A549 (cell line): ENCODE data around the gene BCAS3. TPM values are rescaled to one million over a fixed set of nuclear protein-coding genes. Genes with fewer than 3 reads are reported as not detected.

Experiments used
- ATAC-seq, 2 experiments: fragments of 200-7000 bp in 1 of 2; fragments of >200 bp in 1 of 2; cut with Nextera tagmentation in 1 of 2; cut with Tn5 transposase in 1 of 2; 3 replicates each; pipeline versions ENCODE4 v1.8.0 to v1.9.1; 2018 to 2020; ENCODE audit warnings: mild to moderate bottlenecking in 1 of 2, moderate library complexity in 1 of 2
- CTCF ChIA-PET: fragments of 300-600 bp; sonication (Branson Sonifier 250); formaldehyde crosslinking; extraction: SDS; loops from one replicate; lab custom pipeline; 2021; ENCODE audit warnings: antibody characterized with exemption, inconsistent platforms; lab: Yijun Ruan, JAX
- POLR2A ChIA-PET: fragments of 350-600 bp; formaldehyde crosslinking; extraction: SDS; loops from one replicate; lab custom pipeline; 2021; ENCODE audit warnings: antibody characterized with exemption, inconsistent platforms; lab: Yijun Ruan, JAX
- DNase-seq, 2 experiments: peaks; one replicate each; pipeline versions ENCODE4 v3.0.0 to v3.0.0-alpha.2; 2011 to 2016; ENCODE audit warnings: low read depth in 1 of 2, low spot score in 1 of 2
- FAIRE-seq: peaks from 2 replicates; lab custom pipeline; 2011; peaks lifted over from hg19 to GRCh38; lab: Jason Lieb, UNC
- H3K27ac ChIP-seq, 2 experiments: fragments of >200 bp; sonication (Bioruptor Twin); formaldehyde crosslinking; 3 replicates each; pipeline ENCODE4 v1.5.1; 2016 to 2017
- H3K4me1 ChIP-seq: fragments of >200 bp; sonication (Bioruptor Twin); formaldehyde crosslinking; 3 replicates; pipeline ENCODE4 v1.6.1; 2016
- H3K4me2 ChIP-seq: fragments of >200 bp; sonication (Bioruptor Twin); formaldehyde crosslinking; 3 replicates; pipeline ENCODE4 v1.6.1; 2016
- H3K4me3 ChIP-seq: fragments of >200 bp; sonication (Bioruptor Twin); formaldehyde crosslinking; 3 replicates; pipeline ENCODE4 v1.5.1; 2016
- H3K9me3 ChIP-seq: fragments of >200 bp; sonication (Bioruptor Twin); formaldehyde crosslinking; 3 replicates; pipeline ENCODE4 v1.6.1; 2016
- CBX2 ChIP-seq: fragments of 200-600 bp; sonication (generic); IDR thresholded peaks from 2 replicates; pipeline ENCODE4 v1.6.1; 2016; ENCODE audit warnings: low read depth, mild to moderate bottlenecking, borderline replicate concordance
- CEBPB ChIP-seq, 2 experiments: fragments of >200 bp in 1 of 2; sonication (Bioruptor Twin) in 1 of 2; formaldehyde crosslinking in 1 of 2; IDR thresholded peaks; 2 replicates each; pipeline ENCODE4 v1.6.1; 2012 to 2016
- CHD2 ChIP-seq: fragments of 150-350 bp; IDR thresholded peaks from 2 replicates; pipeline ENCODE4 v1.6.1; 2014; ENCODE audit warnings: low read length; ENCODE audit not compliant: partially characterized antibody
- EHMT2 ChIP-seq: fragments of 200-600 bp; sonication (generic); IDR thresholded peaks from 2 replicates; pipeline ENCODE4 v1.6.1; 2016; ENCODE audit warnings: antibody characterized with exemption, low read depth, mild to moderate bottlenecking, moderate library complexity
- EP300 ChIP-seq, 2 experiments: fragments of >200 bp; sonication (Bioruptor Twin); formaldehyde crosslinking; IDR thresholded peaks; 2 replicates in 1 of 2; 3 replicates in 1 of 2; pipeline ENCODE4 v1.6.1; 2016 to 2017
- GATA3 ChIP-seq: IDR thresholded peaks from 2 replicates; pipeline ENCODE4 v1.6.1; 2012; ENCODE audit warnings: borderline replicate concordance
- HEYL ChIP-seq: fragments of 250-450 bp; sonication (Bioruptor Pico); IDR thresholded peaks from 2 replicates; pipeline ENCODE4 v1.8.0; 2021; ENCODE audit warnings: mild to moderate bottlenecking, moderate library complexity
- HOXB13 ChIP-seq: fragments of 250-450 bp; sonication (Bioruptor Pico); IDR thresholded peaks from 2 replicates; pipeline ENCODE4 v1.5.0; 2020; ENCODE audit warnings: low read depth, mild to moderate bottlenecking, moderate library complexity
- HOXB5 ChIP-seq: fragments of 250-450 bp; sonication (Bioruptor Pico); IDR thresholded peaks from 2 replicates; pipeline ENCODE4 v1.5.0; 2020; ENCODE audit warnings: mild to moderate bottlenecking, moderate library complexity
- JUN ChIP-seq, 2 experiments: fragments of >200 bp; sonication (Bioruptor Twin); formaldehyde crosslinking; IDR thresholded peaks; 2 replicates in 1 of 2; 3 replicates in 1 of 2; pipeline ENCODE4 v1.6.1; 2016 to 2017
- MAFK ChIP-seq: fragments of 450-650 bp; IDR thresholded peaks from 2 replicates; pipeline ENCODE4 v1.6.1; 2014; ENCODE audit not compliant: partially characterized antibody
- MAZ ChIP-seq: fragments of 150-350 bp; IDR thresholded peaks from 2 replicates; pipeline ENCODE4 v1.6.1; 2014; ENCODE audit warnings: antibody characterized with exemption, low read depth, low read length, borderline replicate concordance
- NFE2L2 ChIP-seq: fragments of 150-350 bp; conservative IDR thresholded peaks from 2 replicates; pipeline ENCODE4 v1.6.1; 2014; ENCODE audit warnings: low read length
- POLR2AphosphoS2 ChIP-seq: conservative IDR thresholded peaks from 2 replicates; pipeline ENCODE4 v1.6.1; 2012; ENCODE audit warnings: low read length, improper control_type of control experiment, inconsistent platforms
- RARB ChIP-seq: fragments of 250-450 bp; sonication (Bioruptor Pico); IDR thresholded peaks from 2 replicates; pipeline ENCODE4 v1.8.0; 2021; ENCODE audit warnings: mild to moderate bottlenecking, moderate library complexity
- RCOR1 ChIP-seq: fragments of 150-350 bp; IDR thresholded peaks from 2 replicates; pipeline ENCODE4 v1.6.1; 2014; ENCODE audit warnings: antibody characterized with exemption, low read length, low read depth
- RFX5 ChIP-seq: fragments of 450-650 bp; IDR thresholded peaks from 2 replicates; pipeline ENCODE4 v1.7.1; 2014; ENCODE audit warnings: antibody characterized with exemption, mild to moderate bottlenecking, moderate library complexity
- TFCP2L1 ChIP-seq: fragments of 250-450 bp; sonication (Bioruptor Pico); IDR thresholded peaks from 2 replicates; pipeline ENCODE4 v1.5.0; 2021; ENCODE audit warnings: mild to moderate bottlenecking
- ZSCAN20 ChIP-seq: fragments of 250-450 bp; sonication (Bioruptor Pico); IDR thresholded peaks from 2 replicates; pipeline ENCODE4 v1.8.0; 2022; ENCODE audit warnings: mild to moderate bottlenecking, moderate library complexity
- WGBS: methylation state at CpG from one replicate; pipeline ENCODE4 v1.1.6; 2017; ENCODE audit errors: missing lambda C conversion rate; 5-methylcytosine and 5-hydroxymethylcytosine counted together
- polyA plus RNA-seq, 4 experiments: library from polyadenylated mRNA; depleted of rRNA in 3 of 4; stranded (reverse); fragments of >200 nt; fragmentation: RNase III in 1 of 4; extraction: RNeasy Plus Mini Kit Qiagen cat#74134 plus additional on column Dnase treatment in 1 of 4; gene quantifications; 2 replicates in 3 of 4; 3 replicates in 1 of 4; pipeline ENCODE4 v1.2.3, GENCODE V29; 2011 to 2017
- TF ChIP-seq, protein P1 (sequence below): IDR thresholded peaks from 2 replicates; pipeline ENCODE4 v1.6.1; 2012
- TF ChIP-seq, protein P2 (sequence below): fragments of 250-450 bp; sonication (Bioruptor Pico); IDR thresholded peaks from 2 replicates; pipeline ENCODE4 v1.5.0; 2020; ENCODE audit warnings: low read depth, mild to moderate bottlenecking, moderate library complexity
- TF ChIP-seq, protein P3 (sequence below): fragments of 150-350 bp; IDR thresholded peaks from 2 replicates; pipeline ENCODE4 v1.6.1; 2014; ENCODE audit warnings: low read depth, mild to moderate bottlenecking, low read length
- TF ChIP-seq, protein P4 (sequence below): fragments of >200 bp; sonication (Bioruptor Twin); formaldehyde crosslinking; IDR thresholded peaks from 3 replicates; pipeline ENCODE4 v1.6.1; 2016
- TF ChIP-seq, protein P5 (sequence below): IDR thresholded peaks from 2 replicates; pipeline ENCODE4 v1.6.1; 2012
- TF ChIP-seq, protein P6 (sequence below): IDR thresholded peaks from 2 replicates; pipeline ENCODE4 v1.6.1; 2012; ENCODE audit warnings: low read depth, borderline replicate concordance

BCAS3 gene
- polyA plus RNA-seq, 2 of the 4 experiments (the other 2 are of a cell fraction), result 14.7 to 43.4 TPM

DNA sequence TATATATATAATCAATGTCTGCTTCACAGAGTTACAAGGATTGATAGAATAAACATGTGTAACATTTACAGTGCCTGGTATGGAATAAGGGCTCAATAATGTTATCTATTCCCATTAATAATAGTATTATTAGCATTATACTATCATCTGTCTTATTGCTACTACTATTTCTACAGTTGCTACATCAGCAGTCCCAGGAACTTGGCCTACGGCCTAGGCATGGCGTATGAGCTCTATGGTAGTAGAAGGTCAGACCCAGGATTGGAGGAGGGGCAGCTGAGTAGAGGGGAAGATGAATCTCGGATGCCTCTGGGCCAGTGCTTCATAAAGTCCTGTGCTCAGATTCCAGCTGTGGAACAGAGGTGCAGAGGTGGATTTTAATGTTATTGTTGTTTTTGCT, 575.7 kb downstream of the BCAS3 start:
- H3K4me2 ChIP-seq, result no peak overlapping the region
- FAIRE-seq (no peak), DNase-seq (no peak), ATAC-seq (no peak)
- H3K4me1 ChIP-seq, result peaks cover 36% of the 10 kb centered on the region
- 92% methylated on average over 3 of the region's 3 CpGs for WGBS
- no peaks in the 10 kb centered on the region for H3K9me3 ChIP-seq
- H3K27ac ChIP-seq, result no peak overlapping the region
- ChIA-PET CTCF (no interaction called here), POLR2A (no interaction called here)
- no peak for TF ChIP-seq EHMT2
- no peak for TF ChIP-seq MAZ
- no peak for TF ChIP-seq TFCP2L1 (CRISPR knock-in tag)
- TF ChIP-seq, protein P1, sequence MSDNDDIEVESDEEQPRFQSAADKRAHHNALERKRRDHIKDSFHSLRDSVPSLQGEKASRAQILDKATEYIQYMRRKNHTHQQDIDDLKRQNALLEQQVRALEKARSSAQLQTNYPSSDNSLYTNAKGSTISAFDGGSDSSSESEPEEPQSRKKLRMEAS, result no peak
- TF ChIP-seq, protein P2, sequence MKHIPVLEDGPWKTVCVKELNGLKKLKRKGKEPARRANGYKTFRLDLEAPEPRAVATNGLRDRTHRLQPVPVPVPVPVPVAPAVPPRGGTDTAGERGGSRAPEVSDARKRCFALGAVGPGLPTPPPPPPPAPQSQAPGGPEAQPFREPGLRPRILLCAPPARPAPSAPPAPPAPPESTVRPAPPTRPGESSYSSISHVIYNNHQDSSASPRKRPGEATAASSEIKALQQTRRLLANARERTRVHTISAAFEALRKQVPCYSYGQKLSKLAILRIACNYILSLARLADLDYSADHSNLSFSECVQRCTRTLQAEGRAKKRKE (CRISPR knock-in tag), result no peak
- TF ChIP-seq, protein P3, sequence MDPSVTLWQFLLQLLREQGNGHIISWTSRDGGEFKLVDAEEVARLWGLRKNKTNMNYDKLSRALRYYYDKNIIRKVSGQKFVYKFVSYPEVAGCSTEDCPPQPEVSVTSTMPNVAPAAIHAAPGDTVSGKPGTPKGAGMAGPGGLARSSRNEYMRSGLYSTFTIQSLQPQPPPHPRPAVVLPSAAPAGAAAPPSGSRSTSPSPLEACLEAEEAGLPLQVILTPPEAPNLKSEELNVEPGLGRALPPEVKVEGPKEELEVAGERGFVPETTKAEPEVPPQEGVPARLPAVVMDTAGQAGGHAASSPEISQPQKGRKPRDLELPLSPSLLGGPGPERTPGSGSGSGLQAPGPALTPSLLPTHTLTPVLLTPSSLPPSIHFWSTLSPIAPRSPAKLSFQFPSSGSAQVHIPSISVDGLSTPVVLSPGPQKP, result no peak
- TF ChIP-seq NFE2L2, result no peak
- no peak for TF ChIP-seq RCOR1
- TF ChIP-seq GATA3, result no peak
- TF ChIP-seq, protein P4, sequence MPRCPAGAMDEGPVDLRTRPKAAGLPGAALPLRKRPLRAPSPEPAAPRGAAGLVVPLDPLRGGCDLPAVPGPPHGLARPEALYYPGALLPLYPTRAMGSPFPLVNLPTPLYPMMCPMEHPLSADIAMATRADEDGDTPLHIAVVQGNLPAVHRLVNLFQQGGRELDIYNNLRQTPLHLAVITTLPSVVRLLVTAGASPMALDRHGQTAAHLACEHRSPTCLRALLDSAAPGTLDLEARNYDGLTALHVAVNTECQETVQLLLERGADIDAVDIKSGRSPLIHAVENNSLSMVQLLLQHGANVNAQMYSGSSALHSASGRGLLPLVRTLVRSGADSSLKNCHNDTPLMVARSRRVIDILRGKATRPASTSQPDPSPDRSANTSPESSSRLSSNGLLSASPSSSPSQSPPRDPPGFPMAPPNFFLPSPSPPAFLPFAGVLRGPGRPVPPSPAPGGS, result no peak
- TF ChIP-seq ZSCAN20 (CRISPR knock-in tag), result no peak
- TF ChIP-seq POLR2AphosphoS2, result no peak
- no peak for TF ChIP-seq JUN (IDR thresholded peaks at IDR 0.05)
- TF ChIP-seq CEBPB (IDR thresholded peaks at IDR 0.05), result no peak
- TF ChIP-seq HEYL (CRISPR knock-in tag), result no peak
- no peak for TF ChIP-seq EP300 (IDR thresholded peaks at IDR 0.05)
- TF ChIP-seq CBX2, result no peak
- TF ChIP-seq RARB (CRISPR knock-in tag), result no peak
- no peak for TF ChIP-seq CHD2
- TF ChIP-seq, protein P5, sequence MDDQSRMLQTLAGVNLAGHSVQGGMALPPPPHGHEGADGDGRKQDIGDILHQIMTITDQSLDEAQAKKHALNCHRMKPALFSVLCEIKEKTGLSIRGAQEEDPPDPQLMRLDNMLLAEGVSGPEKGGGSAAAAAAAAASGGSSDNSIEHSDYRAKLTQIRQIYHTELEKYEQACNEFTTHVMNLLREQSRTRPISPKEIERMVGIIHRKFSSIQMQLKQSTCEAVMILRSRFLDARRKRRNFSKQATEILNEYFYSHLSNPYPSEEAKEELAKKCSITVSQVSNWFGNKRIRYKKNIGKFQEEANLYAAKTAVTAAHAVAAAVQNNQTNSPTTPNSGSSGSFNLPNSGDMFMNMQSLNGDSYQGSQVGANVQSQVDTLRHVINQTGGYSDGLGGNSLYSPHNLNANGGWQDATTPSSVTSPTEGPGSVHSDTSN, result no peak
- H3K4me3 ChIP-seq, result no peak overlapping the region

DNA sequence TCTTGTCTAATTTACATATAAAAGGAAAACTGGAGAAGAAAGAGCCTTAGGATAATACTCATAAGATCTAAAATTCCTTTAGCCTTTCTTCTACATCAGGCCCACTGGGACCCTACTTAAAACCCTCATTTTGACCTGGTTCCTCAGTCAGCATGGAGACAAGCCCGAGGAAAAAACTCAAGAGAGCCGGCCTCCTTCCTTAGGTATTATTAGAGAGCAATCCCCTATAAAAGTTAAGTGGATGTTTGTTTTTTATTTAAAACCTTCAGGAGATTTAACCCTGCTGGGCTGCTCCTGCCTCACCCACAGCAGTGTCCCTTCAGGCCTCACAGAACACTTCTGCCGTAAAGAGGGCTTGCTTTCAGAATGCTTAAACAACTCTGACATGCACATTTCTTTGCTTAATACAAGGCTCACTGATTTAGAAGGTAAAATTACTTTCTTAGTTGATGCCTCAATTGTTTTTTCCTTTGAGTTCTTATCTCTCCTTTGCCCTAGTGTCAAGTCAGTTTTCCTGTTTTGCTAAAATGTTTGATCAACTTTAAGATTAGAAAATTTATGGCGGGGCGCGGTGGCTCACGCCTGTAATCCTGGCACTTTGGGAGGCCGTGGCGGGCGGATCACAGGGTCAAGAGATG, 576.4 kb downstream of the BCAS3 start:
- H3K27ac ChIP-seq, result no peak overlapping the region
- WGBS, result 89% methylated on average over 10 of the region's 10 CpGs
- no peaks in the 10 kb centered on the region for H3K9me3 ChIP-seq
- no peak overlapping the region for H3K4me2 ChIP-seq
- ChIA-PET CTCF (interaction anchor here (1.0 kb wide), 1 partner anchor 11 kb away, joined by 3 read pairs; no protein-coding TSS in a partner anchor), POLR2A (no interaction called here)
- no peak overlapping the region for H3K4me3 ChIP-seq
- DNase-seq (no peak), FAIRE-seq (no peak), ATAC-seq (no peak)
- no peak for TF ChIP-seq MAFK
- TF ChIP-seq RFX5, result no peak
- no peak for TF ChIP-seq NFE2L2
- no peak for TF ChIP-seq MAZ
- TF ChIP-seq, protein P6, sequence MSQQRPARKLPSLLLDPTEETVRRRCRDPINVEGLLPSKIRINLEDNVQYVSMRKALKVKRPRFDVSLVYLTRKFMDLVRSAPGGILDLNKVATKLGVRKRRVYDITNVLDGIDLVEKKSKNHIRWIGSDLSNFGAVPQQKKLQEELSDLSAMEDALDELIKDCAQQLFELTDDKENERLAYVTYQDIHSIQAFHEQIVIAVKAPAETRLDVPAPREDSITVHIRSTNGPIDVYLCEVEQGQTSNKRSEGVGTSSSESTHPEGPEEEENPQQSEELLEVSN, result no peak
- TF ChIP-seq CEBPB (IDR thresholded peaks at IDR 0.05), result no peak
- no peak for TF ChIP-seq HOXB13 (CRISPR knock-in tag)
- TF ChIP-seq HOXB5 (CRISPR knock-in tag), result no peak
- H3K4me1 ChIP-seq, result peaks cover 31% of the 10 kb centered on the region
